A673 (cell line): ENCODE measurements around the gene ZNF296.

Experiments
- EZH2 ChIP-seq: fragments of 200-600 bp; sonication (generic); IDR thresholded peaks from 2 replicates; pipeline ENCODE4 v1.6.1; 2017; ENCODE audit warnings: borderline replicate concordance, low read depth, mild to moderate bottlenecking, mixed read lengths, antibody characterized with exemption, low read length; ENCODE audit not compliant: poor library complexity, severe bottlenecking
- TF ChIP-seq, protein P1 (sequence below): fragments of 300-800, 200-600 bp; sonication (generic); conservative IDR thresholded peaks from 2 replicates; pipeline ENCODE4 v1.5.1; 2017; ENCODE audit warnings: low read depth, mild to moderate bottlenecking, antibody characterized with exemption, low read length, moderate library complexity, mixed read lengths

DNA sequence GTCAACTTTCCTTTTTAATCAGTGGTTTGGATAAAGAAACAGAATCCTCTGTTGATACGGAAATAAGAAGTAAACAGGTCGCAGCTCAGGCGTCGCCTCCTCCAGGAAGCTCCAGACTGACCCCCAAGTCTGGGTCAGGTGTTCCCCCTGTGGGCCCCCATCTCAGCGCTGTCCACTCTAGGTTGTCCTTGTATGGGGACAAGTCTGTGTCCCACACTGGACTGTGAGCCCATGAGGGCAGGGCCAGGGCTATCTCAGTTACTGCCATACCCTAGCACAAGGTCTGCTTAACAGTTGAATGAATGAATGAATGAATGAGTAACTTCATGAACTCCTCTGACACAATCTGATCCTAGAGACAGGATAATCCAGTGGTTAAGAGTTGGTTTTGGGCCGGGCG, 29.9 kb downstream of the ZNF296 start:
- TF ChIP-seq, protein P1, sequence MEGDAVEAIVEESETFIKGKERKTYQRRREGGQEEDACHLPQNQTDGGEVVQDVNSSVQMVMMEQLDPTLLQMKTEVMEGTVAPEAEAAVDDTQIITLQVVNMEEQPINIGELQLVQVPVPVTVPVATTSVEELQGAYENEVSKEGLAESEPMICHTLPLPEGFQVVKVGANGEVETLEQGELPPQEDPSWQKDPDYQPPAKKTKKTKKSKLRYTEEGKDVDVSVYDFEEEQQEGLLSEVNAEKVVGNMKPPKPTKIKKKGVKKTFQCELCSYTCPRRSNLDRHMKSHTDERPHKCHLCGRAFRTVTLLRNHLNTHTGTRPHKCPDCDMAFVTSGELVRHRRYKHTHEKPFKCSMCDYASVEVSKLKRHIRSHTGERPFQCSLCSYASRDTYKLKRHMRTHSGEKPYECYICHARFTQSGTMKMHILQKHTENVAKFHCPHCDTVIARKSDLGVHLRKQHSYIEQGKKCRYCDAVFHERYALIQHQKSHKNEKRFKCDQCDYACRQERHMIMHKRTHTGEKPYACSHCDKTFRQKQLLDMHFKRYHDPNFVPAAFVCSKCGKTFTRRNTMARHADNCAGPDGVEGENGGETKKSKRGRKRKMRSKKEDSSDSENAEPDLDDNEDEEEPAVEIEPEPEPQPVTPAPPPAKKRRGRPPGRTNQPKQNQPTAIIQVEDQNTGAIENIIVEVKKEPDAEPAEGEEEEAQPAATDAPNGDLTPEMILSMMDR: no peak
- no peak for TF ChIP-seq EZH2
